Cardiac muscle cell (in vitro differentiated cells and primary cell): ENCODE data around the gene ZNF106. TPM values are rescaled to one million over a fixed set of nuclear protein-coding genes. Genes with fewer than 3 reads are reported as not detected.
A peak's percentile ranks its signal among the peaks of the same experiment; 100 is the strongest.

Experiments
- DNase-seq, 2 donors: peaks; one replicate each; pipeline versions ENCODE4 v3.0.0 to v3.0.0-alpha.2; 2010 to 2017; ENCODE audit warnings: low read depth in 1 of 2, low spot score in 1 of 2
- H3K27ac ChIP-seq: fragments of 200-600 bp; sonication (generic); 2 replicates; pipeline ENCODE4 v1.5.1; 2016
- H3K27me3 ChIP-seq: fragments of 200-600 bp; sonication (generic); 2 replicates; pipeline ENCODE4 v1.6.0; 2016; ENCODE audit warnings: control low read depth
- H3K36me3 ChIP-seq: fragments of 200-600 bp; sonication (generic); 2 replicates; pipeline ENCODE4 v1.5.1; 2016; ENCODE audit warnings: control low read depth
- H3K4me1 ChIP-seq: fragments of 200-600 bp; sonication (generic); 2 replicates; pipeline ENCODE4 v1.8.1; 2017; ENCODE audit warnings: low read depth, mild to moderate bottlenecking, mixed run types
- H3K4me3 ChIP-seq: fragments of 200-600 bp; sonication (generic); 2 replicates; pipeline ENCODE4 v1.5.1; 2016; ENCODE audit warnings: mild to moderate bottlenecking
- H3K9me3 ChIP-seq: fragments of 200-600 bp; sonication (generic); 2 replicates; pipeline ENCODE4 v1.5.1; 2017; ENCODE audit warnings: low read depth, mild to moderate bottlenecking, control low read depth
- polyA plus RNA-seq: library from polyadenylated mRNA; unstranded; fragments of >200 nt; fragmentation: Nextera tagmentation; extraction: Ambion mirVana; gene quantifications from 2 replicates; pipeline ENCODE4 v1.2.1, GENCODE V29; 2016
- total RNA-seq: library from RNA; depleted of rRNA; stranded (reverse); fragments of >200 nt; gene quantifications from 2 replicates; pipeline ENCODE4 v1.2.3, GENCODE V29; 2016
- TF ChIP-seq, protein P1 (sequence below): IDR thresholded peaks from 2 replicates; pipeline ENCODE4 v1.5.1; 2012; ENCODE audit warnings: low read depth, mild to moderate bottlenecking, low read length

The ZNF106 gene
- total and polyA plus RNA-seq, 2 experiments from 2014 or later = 29.5 to 32.3 TPM

DNA sequence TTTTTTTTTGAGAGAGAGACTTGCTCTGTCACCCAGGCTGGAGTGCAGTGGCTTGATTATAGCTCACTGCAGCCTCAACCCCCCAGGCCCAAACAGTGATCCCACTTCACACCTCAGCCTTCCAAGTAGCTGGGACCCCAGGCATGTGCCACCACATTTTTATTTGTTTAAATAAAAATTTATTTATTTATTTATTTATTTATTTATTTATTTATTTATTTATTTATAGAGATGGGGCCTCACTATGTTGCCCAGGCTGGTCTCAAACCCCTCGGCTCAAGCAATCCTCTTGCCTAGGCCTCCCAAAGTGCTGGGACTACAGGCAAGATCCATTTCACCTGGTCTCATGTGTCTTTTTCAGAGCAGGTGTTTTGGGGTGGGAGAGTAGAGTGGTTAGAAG, 116.1 kb downstream of the ZNF106 start:
- no peaks in the 10 kb centered on the region for H3K36me3 ChIP-seq
- DNase-seq = no peak
- H3K4me1 ChIP-seq = peaks cover 18% of the 10 kb centered on the region
- H3K9me3 ChIP-seq = no peaks in the 10 kb centered on the region
- no peaks in the 10 kb centered on the region for H3K27me3 ChIP-seq
- H3K27ac ChIP-seq = peak overlapping the region; percentile 53
- H3K4me3 ChIP-seq = no peak overlapping the region
- TF ChIP-seq, protein P1, sequence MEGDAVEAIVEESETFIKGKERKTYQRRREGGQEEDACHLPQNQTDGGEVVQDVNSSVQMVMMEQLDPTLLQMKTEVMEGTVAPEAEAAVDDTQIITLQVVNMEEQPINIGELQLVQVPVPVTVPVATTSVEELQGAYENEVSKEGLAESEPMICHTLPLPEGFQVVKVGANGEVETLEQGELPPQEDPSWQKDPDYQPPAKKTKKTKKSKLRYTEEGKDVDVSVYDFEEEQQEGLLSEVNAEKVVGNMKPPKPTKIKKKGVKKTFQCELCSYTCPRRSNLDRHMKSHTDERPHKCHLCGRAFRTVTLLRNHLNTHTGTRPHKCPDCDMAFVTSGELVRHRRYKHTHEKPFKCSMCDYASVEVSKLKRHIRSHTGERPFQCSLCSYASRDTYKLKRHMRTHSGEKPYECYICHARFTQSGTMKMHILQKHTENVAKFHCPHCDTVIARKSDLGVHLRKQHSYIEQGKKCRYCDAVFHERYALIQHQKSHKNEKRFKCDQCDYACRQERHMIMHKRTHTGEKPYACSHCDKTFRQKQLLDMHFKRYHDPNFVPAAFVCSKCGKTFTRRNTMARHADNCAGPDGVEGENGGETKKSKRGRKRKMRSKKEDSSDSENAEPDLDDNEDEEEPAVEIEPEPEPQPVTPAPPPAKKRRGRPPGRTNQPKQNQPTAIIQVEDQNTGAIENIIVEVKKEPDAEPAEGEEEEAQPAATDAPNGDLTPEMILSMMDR = no peak

DNA sequence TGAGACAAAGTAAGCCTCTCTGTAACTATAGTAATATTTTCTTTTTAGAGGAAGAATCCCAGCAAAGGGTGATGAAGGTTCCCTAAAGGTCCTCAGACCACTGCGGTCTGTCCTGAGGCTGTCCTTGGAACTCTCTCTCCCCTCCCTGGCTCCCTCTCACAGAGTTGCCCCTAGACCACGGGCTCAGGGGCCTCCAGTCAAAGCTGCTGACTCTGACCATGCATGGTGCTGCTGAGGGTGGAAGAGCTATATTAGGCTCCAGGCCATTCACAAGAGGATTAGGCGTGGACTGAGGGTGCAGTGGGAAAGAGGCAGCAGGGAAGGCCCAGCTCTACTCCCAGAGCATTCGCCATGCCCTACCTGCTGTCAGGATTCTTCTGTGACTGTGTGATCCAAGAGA, 117.0 kb downstream of the ZNF106 start:
- TF ChIP-seq, protein P1 = no peak

DNA sequence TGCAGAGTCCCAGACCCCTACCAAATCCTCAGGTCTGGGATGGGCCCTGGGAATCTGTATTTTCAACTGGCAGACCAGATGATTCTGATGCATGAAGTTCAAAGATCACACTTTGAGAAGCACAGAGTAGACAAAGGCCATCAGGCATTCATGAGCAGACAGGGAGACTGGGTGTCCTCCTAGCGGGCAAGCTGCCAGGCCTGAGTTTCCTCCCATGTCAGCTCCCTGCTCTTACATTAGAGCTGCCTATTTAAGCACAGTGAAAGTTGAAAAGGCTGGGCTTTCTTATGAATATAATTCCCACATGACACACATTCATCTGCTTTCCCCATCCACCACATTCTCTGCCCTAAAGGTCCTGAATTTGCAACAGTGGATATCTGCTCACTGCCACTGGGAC, 117.7 kb downstream of the ZNF106 start:
- peak overlapping the region; percentile 86 for H3K27ac ChIP-seq
- no peak overlapping the region for H3K4me3 ChIP-seq
- DNase-seq = peak in 1 of 2 donors; percentile 19
- H3K4me1 ChIP-seq = peaks cover 18% of the 10 kb centered on the region
- H3K9me3 ChIP-seq = no peaks in the 10 kb centered on the region
- no peaks in the 10 kb centered on the region for H3K27me3 ChIP-seq
- TF ChIP-seq, protein P1 = no peak
- H3K36me3 ChIP-seq = no peaks in the 10 kb centered on the region

More for the DNA sequence above, 117.0 kb downstream of the ZNF106 start:
- Histone ChIP-seq H3K27me3 (no peaks in the 10 kb centered on the region), H3K27ac (peak overlapping the region; percentile 86), H3K4me3 (no peak overlapping the region), H3K9me3 (no peaks in the 10 kb centered on the region), H3K4me1 (peaks cover 18% of the 10 kb centered on the region), H3K36me3 (no peaks in the 10 kb centered on the region)
- DNase-seq = no peak

DNA sequence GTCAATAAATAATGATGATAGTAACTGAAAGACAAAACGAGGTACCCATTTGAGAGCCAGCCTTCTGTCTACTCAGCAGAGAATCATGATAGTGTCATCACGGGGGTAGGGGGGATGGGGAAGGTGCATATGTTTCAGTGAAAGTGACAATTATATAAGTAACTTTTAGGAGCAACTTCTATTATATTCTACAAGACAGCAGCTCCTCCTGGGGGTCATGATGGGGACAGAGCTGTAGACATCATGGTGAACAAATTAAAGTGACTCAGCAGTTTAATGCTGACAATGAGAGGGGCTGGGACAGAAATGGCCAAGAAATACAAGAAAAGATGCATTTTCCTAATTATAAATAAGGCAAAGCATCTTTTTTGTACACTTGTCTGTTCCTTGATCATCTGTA, 119.8 kb downstream of the ZNF106 start:
- no peak overlapping the region for H3K27ac ChIP-seq
- no peaks in the 10 kb centered on the region for H3K9me3 ChIP-seq
- H3K4me3 ChIP-seq = no peak overlapping the region
- no peaks in the 10 kb centered on the region for H3K27me3 ChIP-seq
- H3K4me1 ChIP-seq = peaks cover 20% of the 10 kb centered on the region
- peak in 1 of 2 donors; percentile 39 for DNase-seq
- TF ChIP-seq, protein P1 = peak; percentile 25
- no peaks in the 10 kb centered on the region for H3K36me3 ChIP-seq

DNA sequence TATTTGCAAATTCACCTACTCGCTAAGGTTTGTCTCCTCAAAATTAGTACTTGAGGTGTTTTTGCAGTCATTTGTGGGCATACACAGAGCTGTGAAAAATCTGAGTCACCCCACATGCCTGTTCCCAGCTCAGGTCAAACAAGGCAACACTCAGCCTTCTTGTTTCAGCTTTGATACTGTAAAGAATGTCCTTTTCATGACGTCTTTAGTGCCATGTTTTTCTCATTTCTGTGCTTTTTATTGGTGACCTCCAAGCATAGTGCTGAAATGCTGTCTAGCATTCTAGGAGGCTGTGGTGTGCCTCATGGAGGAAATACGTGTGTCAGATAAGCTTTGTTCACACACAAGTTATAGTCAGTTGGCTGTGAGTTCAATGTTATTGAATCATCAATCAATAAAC, 122.8 kb downstream of the ZNF106 start:
- Histone ChIP-seq H3K36me3 (no peaks in the 10 kb centered on the region), H3K27ac (no peak overlapping the region), H3K4me3 (no peak overlapping the region), H3K4me1 (peaks cover 6% of the 10 kb centered on the region), H3K9me3 (no peaks in the 10 kb centered on the region), H3K27me3 (no peaks in the 10 kb centered on the region)
- TF ChIP-seq, protein P1 = no peak
- DNase-seq = peak in 1 of 2 donors; percentile 41

DNA sequence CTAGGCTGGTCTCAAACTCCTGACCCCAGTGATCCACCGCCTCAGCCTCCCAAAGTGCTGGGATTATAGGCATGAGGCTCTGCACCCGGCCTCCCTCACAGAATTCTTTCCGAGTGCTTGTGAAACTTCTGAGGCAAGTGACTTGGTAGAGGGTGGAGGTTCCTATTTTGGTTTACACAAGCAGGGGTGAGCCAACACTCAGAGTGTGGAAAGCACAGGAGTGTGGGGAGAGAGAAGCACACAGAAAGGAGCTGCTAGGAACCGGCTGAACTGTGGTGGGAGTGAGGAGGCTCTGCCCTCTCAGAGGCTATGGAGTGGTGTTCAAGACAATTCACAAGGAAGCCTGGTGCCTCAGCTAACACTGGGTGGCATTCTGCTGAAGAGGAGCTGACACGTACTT, 123.9 kb downstream of the ZNF106 start:
- Histone ChIP-seq H3K36me3 (no peaks in the 10 kb centered on the region), H3K4me1 (peaks cover 11% of the 10 kb centered on the region), H3K27me3 (no peaks in the 10 kb centered on the region), H3K4me3 (no peak overlapping the region), H3K27ac (no peak overlapping the region), H3K9me3 (no peaks in the 10 kb centered on the region)
- TF ChIP-seq, protein P1 = no peak
- DNase-seq = peak in 1 of 2 donors; percentile 40
